GM19025 (cell line): Measurements from ENCODE around the gene PIK3C2A.

Experiments
- ATAC-seq: cut with Tn5 transposase; IDR thresholded peaks from one replicate; pipeline ENCODE4 v1.9.1; 2021; ENCODE audit warnings: mild to moderate bottlenecking, low read depth, moderate library complexity; ENCODE audit not compliant: unreplicated experiment

The PIK3C2A gene

DNA sequence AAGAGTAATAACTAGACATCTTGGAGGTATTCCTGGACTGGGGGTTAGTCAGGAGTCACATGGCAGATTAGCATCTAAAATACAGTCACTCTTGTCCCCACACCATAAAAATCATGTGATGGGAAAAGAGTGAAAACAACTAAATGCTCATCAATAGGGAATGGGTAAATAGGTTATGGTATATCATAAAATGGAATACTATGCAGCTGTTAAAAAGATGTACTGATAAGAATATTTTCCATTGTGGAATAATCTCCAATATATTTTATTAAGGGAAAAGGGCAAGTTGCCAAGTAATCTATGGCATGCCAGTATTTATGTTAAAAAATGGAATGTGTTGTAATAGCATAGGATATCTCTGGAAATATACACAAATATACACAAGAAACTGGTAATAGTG lies 6.6 kb upstream of the PIK3C2A start:
- no peak for ATAC-seq

DNA sequence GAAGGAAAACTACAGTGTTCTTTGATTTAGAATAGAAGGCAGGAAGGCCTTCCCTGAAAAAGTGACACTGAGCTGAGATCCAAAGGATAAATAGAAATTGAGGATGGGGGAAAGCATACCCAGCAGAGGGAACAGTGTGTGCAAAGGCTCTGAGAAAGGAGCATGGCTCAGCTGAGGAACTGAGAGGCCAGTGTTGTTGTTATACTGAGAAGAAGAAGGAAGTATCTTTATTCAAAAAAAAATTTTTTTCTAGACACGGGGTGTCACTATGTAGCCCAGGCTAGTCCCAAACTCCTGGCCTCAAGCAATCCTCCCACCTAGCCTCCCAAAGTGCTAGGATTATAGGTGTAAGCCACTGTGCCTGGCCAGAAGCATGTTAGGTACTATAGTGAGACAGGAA lies 3.5 kb upstream of the PIK3C2A start:
- no peak for ATAC-seq

DNA sequence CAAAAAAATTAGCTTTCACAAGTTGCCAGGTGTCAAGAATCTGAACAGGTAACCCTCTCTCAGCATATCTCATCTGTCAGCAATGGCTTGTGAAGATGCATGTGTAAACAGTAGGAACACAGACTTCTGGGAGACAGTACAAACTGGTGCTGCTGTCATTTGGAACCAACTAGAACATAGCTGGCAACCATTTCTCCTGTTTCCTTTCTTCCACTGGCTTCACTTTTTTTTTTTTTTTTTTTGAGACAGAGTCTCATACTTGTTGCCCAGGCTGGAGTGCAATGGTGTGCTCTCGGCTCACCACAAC lies 2.1 kb upstream of the PIK3C2A start:
- no peak for ATAC-seq

DNA sequence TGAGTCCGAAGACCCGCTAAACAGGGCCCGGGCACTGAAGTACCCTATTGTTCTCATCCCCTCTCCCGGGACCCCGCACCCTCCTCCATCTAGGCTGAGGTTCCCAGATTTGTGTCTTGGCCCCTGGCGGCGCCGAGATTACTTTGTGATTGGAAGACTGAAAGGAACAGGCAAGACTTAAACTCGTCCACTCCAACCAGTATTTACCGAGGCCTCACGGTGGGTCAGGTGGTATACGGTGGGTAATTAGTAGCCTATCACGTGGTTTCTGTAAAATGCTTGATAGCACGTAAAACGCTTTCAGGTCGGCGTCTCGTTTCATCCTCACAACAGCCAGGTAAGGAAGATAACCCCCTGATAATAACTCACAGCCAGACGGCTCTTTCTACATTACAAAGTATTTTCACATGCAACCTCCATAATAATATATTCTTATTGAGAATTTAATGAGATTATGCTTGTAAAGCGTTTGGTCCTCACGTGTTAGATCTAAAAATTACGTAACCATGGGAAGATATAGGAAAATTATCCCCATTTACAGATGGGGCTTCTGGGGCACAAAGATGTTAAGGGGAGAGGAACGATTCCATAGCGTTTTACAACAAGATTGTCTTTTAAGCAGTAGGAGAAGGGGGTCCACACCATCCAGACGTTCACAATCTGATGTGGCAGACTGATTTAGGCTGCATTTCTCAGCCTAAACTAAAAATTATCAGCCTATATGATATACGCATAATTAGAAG lies 642 bp upstream of the PIK3C2A start:
- ATAC-seq, result peak; percentile 31

DNA sequence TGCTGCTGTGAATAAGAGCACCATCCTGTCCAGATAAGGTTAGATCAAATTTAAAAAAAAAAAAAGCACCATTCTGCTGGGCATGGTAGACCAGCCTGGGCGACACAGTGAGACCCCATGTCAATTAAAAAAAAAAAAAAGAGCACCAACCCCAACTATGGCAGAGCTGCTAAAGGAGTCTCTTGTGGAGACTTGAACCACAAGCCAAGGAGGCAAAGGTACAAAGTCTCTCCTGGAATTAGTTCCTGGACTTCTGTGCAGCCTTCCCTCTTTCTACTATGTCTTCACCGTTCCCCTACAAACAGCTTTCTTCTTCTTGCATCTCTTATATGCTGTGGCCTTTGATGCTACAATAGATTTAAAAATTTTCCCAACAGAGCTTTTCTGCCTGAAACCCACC lies 1.3 kb downstream of the PIK3C2A start:
- no peak for ATAC-seq

DNA sequence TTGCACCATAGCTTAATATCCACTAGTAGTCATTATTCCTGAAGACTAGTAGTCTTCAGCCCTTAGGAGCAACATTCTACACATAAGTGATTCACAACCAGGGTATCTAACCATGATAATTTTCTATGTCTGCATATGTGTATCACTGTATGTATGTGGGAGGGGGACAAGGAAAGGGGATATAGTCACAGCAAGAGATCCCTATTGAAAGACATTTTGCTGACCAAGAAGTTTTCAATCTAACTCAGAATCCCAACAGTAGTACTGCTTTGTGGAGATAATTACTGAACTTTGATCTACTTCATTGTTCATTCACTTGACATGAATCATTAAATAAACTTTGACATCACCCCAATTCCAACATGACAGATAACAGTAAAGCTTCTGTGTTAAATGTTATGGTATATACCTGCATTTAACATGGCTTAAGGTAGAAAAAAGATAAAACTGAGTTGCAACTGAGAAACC lies 10.3 kb downstream of the PIK3C2A start:
- no peak for ATAC-seq

DNA sequence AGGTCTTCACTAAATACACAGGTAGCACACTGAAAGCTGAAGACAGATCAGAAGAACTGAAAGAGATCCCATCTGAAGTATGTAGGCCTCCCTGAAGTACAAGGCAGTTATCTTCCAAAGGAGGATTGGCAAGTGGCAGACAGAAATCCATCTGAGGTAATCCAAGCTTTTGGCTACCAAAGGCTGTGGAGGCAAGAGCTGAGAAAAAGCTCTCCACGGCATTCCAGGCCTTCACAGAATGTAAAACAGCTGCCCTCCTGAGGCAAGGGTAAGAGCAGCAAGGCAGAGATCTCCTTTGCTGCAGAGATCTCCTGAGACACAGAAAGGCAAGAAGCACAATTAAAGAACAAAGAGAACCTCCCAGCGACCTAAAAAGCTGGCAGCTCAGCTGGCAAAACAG lies 19.1 kb downstream of the PIK3C2A start:
- ATAC-seq, result no peak

DNA sequence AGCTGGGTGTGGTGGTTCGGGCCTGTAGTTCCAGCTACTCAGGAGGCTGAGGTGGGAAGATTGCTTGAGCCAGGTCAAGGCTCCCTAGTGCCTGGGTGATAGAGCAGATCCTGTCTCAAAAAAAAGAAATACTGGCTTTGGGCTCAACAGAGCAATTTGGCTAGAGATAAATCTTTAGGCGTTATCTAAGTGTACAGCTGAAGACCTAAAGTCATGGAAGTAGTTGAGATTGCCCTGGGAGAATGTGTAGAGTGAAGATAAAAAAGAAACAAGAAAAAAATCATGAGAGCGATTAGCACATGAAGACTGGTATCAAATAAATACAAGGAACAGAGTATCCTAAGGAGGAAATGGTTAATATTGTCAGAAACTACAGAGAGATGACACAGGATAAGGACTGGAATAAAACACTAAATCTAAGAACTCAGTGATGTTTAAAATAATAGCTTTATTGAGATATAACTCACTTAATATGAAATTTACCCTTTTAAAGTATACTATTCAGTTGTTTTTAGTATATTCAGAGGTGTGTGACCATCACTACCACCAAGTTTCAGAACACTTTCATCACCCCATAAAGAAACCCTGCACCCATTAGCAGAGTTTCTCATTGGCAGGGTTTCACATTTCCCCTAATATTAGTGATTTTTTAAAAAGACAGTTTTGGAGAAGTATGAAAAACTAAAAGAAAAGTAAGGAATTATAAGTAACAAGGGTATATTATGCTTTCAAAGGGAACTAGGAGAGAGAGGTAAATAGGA lies 20.7 kb downstream of the PIK3C2A start:
- ATAC-seq, result no peak

DNA sequence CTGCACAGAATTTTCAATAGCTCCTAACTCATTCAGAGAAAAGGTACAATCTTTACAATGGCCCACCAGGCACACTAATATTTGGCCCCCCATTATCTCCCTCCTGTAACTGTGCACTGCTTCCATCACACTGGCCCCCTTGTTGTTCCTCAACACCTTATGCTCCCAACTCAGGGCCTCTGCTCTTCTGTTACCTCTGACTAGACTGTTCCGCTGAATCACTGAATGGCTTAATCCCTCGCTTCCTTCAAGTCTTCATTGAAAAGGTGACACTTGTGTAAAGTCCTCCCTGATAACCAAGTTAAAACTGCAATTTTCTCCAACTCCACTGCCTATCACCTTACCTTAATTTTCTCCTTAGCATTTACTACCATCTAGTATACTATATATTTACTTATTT lies 21.8 kb downstream of the PIK3C2A start:
- no peak for ATAC-seq

DNA sequence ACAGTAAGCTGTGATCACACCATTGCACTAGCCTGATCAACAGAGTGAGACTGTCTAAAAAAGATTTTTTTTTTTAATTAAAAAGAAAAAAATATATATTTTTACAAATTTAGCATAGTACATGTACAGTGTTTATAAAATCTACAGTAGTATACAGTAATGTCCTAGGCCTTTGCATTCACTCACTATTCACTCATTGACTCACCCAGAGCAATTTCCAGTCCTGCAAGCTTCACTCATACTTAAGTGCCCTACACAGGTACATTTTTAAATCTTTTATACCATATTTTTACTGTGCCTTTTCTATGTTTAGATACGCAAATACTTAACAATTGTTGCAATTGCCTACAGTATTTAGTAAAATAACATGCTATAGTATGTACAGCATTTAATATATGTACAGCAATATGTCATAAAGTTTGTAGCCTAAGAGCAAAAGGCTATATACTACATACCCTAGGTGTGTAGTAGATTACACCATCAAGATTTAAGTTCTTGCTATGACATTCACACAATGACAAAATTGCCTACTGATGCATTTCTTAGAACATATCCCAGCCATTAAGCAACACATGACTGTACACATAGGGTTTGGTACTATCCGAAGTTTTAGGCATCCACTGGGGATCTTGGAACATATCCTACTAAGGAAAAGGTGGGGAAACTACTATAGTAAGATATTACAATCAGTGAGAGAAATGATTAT lies 22.8 kb downstream of the PIK3C2A start:
- ATAC-seq, result no peak

DNA sequence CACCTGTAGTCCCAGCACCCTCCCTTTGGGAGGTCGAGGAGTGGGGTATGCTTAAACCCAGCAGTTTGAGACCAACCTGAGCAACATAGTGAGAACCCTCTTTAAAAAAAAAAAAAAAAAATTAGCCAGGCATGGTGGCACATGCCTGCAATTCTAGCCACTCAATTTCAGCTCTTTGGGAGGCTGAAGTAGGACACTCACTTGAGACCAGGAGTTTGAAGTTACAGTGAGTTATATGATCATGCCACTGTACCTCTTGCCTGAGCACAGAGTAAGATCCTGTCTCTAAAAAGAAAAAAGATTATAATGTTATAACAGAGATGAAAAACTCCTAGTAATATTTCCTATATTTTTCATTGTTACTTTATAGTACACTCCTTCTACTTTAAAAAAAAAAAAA lies 23.9 kb downstream of the PIK3C2A start:
- no peak for ATAC-seq

DNA sequence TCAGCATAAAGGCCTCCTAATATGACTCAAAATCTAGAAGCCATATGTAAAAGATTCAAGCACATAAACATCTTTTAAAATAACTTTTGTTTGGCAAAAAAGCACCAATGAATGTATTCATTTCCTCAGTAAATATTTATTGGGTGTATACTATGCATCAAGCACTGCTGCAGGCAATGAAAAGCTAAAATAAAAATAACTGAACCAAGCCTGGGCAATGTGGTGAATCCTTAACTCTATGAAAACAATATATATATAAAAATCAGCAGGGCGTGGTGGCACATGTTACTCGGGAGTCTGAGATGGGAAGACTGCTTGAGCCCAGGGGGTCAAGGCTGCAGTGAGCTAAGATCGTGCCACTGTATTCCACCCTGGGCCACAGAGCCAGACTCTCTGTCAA lies 27.8 kb downstream of the PIK3C2A start:
- no peak for ATAC-seq

DNA sequence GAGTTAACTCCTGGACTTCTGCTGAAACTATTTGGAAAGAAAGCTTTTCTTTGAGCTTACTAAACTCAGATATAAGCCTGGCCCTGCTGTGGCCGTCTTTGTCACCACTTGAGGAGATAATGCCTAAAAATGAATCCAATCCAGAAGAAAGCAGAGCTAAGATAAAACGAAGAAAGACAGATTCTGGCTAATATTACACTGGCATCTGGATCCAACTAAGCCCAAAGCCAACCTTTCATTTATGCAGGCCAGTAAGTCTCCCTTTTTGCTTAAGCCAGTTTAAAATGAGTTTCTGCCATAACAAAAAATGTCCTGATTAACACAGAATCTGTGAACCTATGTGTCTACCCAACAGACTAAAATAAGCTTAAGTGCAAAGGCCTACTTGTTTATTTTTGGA lies 34.5 kb downstream of the PIK3C2A start:
- no peak for ATAC-seq

DNA sequence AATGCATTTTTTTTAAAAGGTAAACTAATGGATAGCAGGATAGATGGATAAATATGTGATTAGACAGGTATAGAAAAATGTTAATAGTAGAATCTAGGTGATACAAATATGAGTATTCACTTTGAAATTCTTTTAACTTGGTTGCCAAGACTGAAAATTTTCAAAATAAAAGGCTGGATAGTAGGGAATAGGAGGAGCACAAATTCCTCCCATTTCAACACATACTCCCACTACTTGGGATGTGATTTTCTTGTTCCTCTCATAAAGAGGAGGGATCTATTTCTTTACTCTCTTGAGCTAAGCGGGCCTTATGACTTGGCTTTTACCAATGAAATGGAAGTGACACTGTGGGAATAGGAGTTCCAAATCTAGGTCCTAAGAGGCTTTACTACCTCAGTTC lies 35.9 kb downstream of the PIK3C2A start:
- no peak for ATAC-seq

DNA sequence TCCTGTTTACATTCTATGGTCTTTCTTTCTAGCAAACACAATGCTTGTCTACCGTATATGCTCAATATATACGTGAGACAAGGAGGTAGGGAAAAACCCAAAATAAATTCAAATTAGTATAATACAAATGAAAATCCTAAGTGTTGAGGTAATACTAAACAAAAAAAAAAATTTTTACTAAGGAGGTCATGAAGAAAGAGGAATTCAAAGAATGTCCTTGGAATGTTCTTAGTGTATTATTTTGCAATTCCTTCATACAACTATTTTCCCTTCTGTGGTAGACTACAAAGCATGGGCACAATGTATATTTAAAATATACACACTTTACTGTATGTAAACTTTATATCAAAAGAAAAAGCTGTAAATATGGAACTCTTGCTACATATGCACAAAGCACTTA lies 36.4 kb downstream of the PIK3C2A start:
- no peak for ATAC-seq

DNA sequence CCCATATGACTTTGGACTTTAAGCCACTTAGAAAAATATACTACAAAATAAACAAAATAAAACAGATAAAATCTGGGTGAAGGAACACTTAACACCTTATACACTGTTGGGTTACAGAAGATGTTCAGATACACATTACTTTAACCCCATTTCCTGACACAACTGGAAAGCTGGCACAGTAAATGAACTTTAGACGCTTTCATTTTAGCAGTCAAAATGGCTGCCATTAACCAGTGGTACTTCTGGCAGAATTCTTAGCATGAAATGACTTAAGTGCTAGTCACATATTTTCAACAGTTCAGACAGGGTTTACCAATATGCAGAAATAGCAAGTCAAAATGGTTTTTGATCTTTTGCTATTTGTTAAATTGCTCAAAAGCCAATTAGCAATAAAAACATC lies 37.9 kb downstream of the PIK3C2A start:
- no peak for ATAC-seq

DNA sequence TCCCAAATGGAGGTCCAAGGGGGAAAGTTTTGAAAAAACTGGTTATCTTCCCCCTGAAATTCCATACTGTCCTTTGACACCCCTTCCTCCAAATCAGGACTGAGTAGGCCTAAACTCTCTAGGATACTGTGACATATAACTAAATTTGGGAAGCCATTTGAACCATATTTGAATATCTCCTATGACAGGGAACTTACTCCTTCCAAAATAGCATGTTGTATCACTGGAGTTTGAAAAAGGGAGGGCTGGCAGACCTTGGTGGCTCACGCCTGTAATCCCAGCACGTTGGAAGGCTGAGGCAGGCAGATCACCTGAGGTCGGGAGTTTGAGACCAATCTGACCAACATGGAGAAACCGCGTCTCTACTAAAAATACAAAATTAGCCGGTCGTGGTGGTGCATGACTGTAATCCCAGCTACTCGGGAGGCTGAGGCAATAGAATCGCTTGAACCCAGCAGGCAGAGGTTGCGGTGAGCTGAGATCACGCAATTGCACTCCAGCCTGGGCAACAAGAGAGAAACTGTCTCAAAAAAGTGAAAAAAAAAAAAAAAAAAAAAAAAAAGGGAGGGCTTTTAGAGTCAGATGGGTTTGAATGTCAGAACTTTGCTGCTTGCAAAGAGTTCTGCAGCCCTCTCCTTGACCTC lies 42.4 kb downstream of the PIK3C2A start:
- ATAC-seq, result no peak

DNA sequence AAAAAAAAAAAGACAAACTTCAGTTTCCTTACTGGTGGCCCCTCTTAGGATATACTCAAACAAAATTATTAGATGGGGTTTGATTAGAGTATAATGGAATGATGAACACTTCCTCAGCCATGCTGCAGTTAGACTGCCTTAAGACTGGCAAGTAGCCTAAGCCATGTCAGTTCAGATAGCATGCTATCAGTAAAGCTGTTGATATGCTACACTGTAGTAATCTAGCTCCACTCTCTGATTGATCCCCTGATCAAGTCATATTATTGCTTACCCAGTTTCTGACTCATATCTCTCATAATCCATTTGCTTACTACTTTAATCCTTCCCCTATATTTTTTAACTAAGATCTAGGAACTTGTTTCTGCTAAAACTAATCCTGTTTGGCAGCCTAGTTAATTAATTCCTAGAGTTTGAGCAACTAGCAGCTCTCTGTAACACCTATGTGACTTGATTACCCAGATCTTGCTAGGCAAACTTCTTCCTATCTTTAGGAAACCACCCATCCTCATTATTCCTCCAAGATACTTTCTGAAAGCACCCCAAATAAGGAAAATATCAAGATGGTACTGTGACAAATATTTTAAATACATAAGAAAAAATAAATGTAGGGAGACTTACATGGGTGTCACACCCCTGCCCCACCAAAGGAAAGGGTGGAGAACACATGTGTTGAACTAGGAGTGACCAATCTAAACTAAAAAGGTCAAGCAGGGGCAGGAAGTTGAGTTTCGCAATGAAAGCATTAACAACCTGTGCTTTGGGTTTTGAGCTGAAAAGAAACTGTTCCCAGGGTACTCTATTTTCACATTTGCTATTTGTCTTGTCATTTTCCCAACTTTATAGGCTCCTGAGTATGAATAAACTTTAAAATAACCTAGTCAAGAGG lies 43.2 kb downstream of the PIK3C2A start:
- ATAC-seq, result no peak

DNA sequence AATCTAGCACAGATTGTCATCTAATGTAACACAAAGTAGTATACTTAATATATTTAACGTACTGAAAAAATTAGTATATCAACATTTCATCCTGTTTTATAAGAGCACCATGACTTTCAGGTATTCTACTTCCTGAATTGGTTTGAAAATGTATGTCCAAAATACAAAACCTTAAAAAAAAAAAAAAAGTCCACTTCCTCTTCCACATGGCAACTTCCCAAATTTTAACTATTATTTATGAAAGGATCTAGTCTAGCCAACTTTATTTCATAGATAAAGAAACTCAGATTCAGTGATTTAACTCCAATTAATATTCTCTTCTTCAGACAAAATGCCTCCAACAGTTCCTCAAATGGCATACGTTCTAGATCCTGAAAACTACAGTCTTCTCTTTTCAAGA lies 44.0 kb downstream of the PIK3C2A start:
- ATAC-seq, result no peak

DNA sequence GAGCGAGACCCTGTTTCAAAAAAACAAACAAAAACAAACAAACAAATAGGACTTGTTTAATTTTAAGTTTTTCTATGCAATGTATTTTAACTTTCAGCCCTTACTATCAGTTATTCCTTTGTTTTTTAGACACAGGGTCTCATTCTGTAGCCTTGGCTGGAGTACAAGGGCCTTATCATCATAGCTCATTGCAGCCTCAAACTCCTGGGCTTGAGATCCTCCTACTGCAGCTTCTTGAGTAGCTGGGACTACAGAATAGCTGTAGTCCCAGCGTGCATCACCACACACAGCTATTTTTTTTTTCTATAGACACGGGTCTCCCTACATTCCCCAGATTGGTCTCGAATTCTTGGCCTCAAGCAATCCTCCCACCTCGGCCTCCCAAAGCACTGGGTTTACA lies 44.5 kb downstream of the PIK3C2A start:
- ATAC-seq, result no peak
